Cardiac muscle cell (in vitro differentiated cells and primary cell): ENCODE measurements around the gene ANKRD11. TPM values are rescaled to one million over a fixed set of nuclear protein-coding genes. Genes with fewer than 3 reads are reported as not detected.

ENCODE experiments used
- DNase-seq, 2 donors: peaks; one replicate each; pipeline versions ENCODE4 v3.0.0 to v3.0.0-alpha.2; 2010 to 2017; ENCODE audit warnings: low read depth in 1 of 2, low spot score in 1 of 2
- H3K27ac ChIP-seq: fragments of 200-600 bp; sonication (generic); 2 replicates; pipeline ENCODE4 v1.5.1; 2016
- H3K27me3 ChIP-seq: fragments of 200-600 bp; sonication (generic); 2 replicates; pipeline ENCODE4 v1.6.0; 2016; ENCODE audit warnings: control low read depth
- H3K36me3 ChIP-seq: fragments of 200-600 bp; sonication (generic); 2 replicates; pipeline ENCODE4 v1.5.1; 2016; ENCODE audit warnings: control low read depth
- H3K4me1 ChIP-seq: fragments of 200-600 bp; sonication (generic); 2 replicates; pipeline ENCODE4 v1.8.1; 2017; ENCODE audit warnings: low read depth, mild to moderate bottlenecking, mixed run types
- H3K4me3 ChIP-seq: fragments of 200-600 bp; sonication (generic); 2 replicates; pipeline ENCODE4 v1.5.1; 2016; ENCODE audit warnings: mild to moderate bottlenecking
- H3K9me3 ChIP-seq: fragments of 200-600 bp; sonication (generic); 2 replicates; pipeline ENCODE4 v1.5.1; 2017; ENCODE audit warnings: low read depth, mild to moderate bottlenecking, control low read depth
- CTCF ChIP-seq: IDR thresholded peaks from 2 replicates; pipeline ENCODE4 v1.5.1; 2012; ENCODE audit warnings: low read depth, mild to moderate bottlenecking, low read length
- polyA plus RNA-seq: library from polyadenylated mRNA; unstranded; fragments of >200 nt; fragmentation: Nextera tagmentation; extraction: Ambion mirVana; gene quantifications from 2 replicates; pipeline ENCODE4 v1.2.1, GENCODE V29; 2016
- total RNA-seq: library from RNA; depleted of rRNA; stranded (reverse); fragments of >200 nt; gene quantifications from 2 replicates; pipeline ENCODE4 v1.2.3, GENCODE V29; 2016

ANKRD11 gene
- total and polyA plus RNA-seq, 2 experiments from 2014 or later: 111 to 131 TPM

- H3K4me3 ChIP-seq: no peak overlapping the region
- peaks cover 71% of the 10 kb centered on the region for H3K4me1 ChIP-seq
- H3K9me3 ChIP-seq: no peaks in the 10 kb centered on the region
- no peaks in the 10 kb centered on the region for H3K27me3 ChIP-seq
- DNase-seq: peak in 1 of 2 donors; percentile 60
- peak overlapping the region; percentile 95 for H3K27ac ChIP-seq
- no peaks in the 10 kb centered on the region for H3K36me3 ChIP-seq
- TF ChIP-seq CTCF: no peak
Observed at GRCh38 chr16:89324056-89325010, 166.0 kb downstream of the ANKRD11 start.

- no peak for DNase-seq
- Histone ChIP-seq H3K27me3 (no peaks in the 10 kb centered on the region), H3K36me3 (no peaks in the 10 kb centered on the region), H3K4me1 (peaks cover 78% of the 10 kb centered on the region), H3K4me3 (no peak overlapping the region), H3K9me3 (no peaks in the 10 kb centered on the region), H3K27ac (peak overlapping the region; percentile 88)
- TF ChIP-seq CTCF: no peak
Observed at GRCh38 chr16:89323120-89323960, 167.0 kb downstream of the ANKRD11 start.

GRCh38 chr16:89322321-89323119 lies 167.8 kb downstream of the ANKRD11 start:
- peak; percentile 42 to 91 for DNase-seq
- no peak for TF ChIP-seq CTCF
- no peaks in the 10 kb centered on the region for H3K27me3 ChIP-seq
- H3K4me3 ChIP-seq: no peak overlapping the region
- peaks cover 75% of the 10 kb centered on the region for H3K4me1 ChIP-seq
- H3K36me3 ChIP-seq: no peaks in the 10 kb centered on the region
- H3K9me3 ChIP-seq: no peaks in the 10 kb centered on the region
- H3K27ac ChIP-seq: peak overlapping the region; percentile 88

- Histone ChIP-seq H3K4me3 (no peak overlapping the region), H3K36me3 (no peaks in the 10 kb centered on the region), H3K9me3 (no peaks in the 10 kb centered on the region), H3K27ac (peak overlapping the region; percentile 88), H3K27me3 (no peaks in the 10 kb centered on the region), H3K4me1 (peaks cover 61% of the 10 kb centered on the region)
- TF ChIP-seq CTCF: no peak
- peak; percentile 47 to 61 for DNase-seq
Observed at GRCh38 chr16:89320782-89321501, 169.4 kb downstream of the ANKRD11 start.
